SK-N-DZ (cell line): ENCODE data around the gene RPL35. TPM values are rescaled to one million over a fixed set of nuclear protein-coding genes. Genes with fewer than 3 reads are reported as not detected.

Experiments
- DNase-seq: peaks from one replicate; pipeline ENCODE4 v3.0.0-alpha.2; 2015; ENCODE audit warnings: low spot score
- polyA plus RNA-seq, 2 experiments: library from polyadenylated mRNA; depleted of rRNA; stranded (reverse); fragments of >200 nt; gene quantifications; 2 replicates each; pipeline ENCODE4 v1.2.3, GENCODE V29; 2014

The RPL35 gene
- polyA plus RNA-seq (2014; cell fraction: cytosol; rRNA removed) = 5,206 and 6,170 TPM in 2 replicates
- polyA plus RNA-seq (2014; cell fraction: nucleus; rRNA removed) = 3,738 and 4,275 TPM in 2 replicates

DNA sequence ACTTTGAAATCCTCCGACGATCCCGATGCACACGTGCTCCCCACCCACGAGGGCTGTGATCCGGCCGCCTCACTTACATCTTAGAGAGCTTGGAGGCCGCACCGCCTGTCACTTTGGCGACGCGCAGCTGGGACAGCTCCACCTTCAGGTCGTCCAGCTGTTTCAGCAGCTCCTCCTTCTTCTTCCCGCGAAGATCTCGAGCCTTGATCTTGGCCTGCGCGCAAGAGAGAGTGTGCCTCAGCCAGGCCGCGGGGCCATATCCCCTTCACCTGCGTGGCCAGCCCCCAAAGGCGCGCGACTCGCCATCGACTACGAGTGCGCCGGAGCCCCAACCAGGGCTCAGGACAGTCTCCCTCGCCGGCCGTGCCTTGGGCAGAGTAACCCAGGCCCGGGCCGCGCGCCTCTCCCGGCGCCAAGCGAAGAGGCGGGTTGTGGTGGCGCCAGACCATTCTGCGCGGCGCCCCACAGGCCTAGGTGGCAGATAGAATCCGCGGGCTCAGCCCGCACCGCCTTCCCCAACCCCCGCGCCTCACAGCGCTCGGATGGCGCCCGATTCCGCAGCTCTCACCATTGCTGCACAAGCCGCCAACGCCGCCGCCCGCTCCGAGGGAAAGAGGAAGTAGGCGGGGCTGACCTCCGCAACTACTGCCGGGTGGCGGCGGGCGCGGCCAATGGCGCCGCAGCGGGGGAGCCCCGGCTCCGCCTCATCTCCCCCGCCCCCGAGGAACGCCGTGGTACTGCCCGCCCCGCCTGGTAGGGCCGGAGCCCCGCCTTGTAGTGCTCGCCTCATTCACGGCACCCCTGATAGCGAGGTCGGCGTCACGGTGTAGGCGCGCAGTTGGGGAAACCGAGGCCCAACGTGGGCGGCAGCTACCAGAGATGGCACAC is at the start of gene RPL35, which contains the start of gene ARPC5L:
Gene RPL35 (minus strand): TSS at position 616 of the 888 bp plus-strand sequence. CDS start 45 bp downstream, at position 571.
Gene ARPC5L (plus strand): TSS at position 789 of the 888 bp plus-strand sequence. CDS start 7,161 bp downstream, outside the sequence.
- DNase-seq = peak; percentile 91

DNA sequence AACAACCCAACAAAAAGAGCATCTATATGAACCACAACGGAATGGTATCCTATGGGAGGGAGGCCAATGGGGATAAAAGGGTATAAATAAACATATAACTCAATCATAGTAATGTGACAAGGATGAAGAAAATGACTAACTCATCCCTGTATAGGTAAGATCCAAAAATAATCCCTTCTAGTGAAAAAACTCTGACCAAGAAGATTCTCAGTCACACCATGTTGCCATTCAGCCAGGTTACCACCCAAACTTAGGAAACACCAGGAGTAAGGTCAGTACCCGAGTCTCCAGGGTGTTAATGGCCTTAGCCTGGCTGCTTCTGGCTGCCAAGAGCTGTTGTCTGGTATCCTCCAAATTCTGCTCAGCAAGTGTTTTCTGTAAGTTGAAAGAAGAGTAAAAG is 46.3 kb upstream of the RPL35 start:
- DNase-seq = no peak

DNA sequence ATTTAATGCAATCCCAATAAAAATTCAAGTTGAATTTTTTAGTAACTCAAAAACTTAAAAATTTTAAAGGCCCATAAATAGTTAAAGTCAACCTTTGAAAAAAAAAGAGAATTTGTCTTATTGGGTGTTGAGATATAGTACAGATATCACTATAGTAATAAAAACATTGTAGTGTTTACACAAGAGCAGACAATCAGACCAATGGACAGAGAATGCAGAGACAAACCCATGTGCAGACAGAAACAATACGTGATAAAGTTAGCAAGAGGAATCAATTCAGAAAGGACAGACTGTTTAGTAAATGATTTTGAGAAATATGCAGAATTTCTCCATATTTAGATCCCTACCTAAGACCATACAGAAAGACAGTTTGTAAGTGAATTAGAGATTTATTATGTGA is 45.2 kb upstream of the RPL35 start:
- DNase-seq = no peak

GRCh38 chr9:124899845-124900244 is 38.1 kb upstream of the RPL35 start:
- DNase-seq = no peak

DNA sequence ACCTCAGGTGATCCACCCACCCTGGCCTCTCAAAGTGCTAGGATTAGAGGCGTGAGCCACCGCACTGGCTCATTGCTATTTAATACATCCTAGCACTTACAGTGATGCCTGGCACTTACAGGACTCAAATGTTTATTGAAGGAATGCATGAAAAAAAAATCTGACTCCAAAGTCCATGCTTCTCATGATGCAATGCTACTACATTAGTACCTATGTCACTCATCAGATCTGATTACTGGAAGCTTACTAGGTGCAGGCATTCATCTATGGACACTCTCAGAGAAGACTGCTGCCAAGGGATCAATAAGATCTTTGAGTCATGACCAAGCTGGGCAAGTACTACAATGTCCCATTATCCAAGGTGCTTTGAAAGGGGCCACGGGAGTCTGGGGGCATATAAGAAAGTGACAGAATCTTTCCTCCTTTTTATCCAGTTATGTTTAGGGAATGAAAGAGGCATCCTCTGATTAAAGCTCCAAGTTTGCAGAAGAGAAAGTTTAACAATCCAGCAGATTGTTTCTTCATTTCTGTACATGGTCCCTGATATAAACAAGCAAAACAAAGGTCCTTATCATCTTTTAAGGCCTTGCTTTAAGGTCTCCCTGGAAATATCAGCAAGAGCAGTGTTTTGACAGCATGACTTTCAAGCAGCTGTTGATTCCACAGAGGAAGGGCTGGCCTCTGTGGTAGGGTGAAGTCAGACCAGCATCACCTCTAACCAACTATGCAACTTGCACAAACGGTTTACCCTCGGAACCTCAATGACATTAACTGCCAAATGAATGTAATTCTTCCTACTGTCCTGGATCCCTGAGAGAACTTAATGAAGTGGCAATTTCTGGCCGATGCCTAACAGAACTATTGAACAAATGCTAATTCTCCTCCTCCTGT is 36.1 kb upstream of the RPL35 start:
- DNase-seq = no peak

DNA sequence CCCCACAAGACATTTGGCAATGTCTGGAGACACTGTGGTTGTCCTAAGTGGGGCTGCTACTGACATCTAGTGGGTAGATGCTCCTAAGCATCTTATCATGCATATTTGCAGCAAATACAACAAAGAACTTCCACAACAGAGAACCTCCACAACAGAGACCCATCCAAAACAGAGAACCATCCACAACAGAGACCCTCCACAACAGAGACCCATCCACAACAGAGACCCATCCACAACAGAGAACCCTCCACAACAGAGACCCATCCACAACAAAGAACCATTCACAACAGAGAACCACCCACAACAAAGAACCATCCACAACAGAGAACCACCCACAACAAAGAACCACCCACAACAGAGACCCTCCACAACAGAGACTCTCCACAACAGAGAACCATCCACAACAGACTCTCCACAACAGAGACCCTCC is 33.0 kb upstream of the RPL35 start:
- peak; percentile 40 for DNase-seq

- no peak for DNase-seq
Observed at GRCh38 chr9:124894035-124894740, 32.4 kb upstream of the RPL35 start.

DNA sequence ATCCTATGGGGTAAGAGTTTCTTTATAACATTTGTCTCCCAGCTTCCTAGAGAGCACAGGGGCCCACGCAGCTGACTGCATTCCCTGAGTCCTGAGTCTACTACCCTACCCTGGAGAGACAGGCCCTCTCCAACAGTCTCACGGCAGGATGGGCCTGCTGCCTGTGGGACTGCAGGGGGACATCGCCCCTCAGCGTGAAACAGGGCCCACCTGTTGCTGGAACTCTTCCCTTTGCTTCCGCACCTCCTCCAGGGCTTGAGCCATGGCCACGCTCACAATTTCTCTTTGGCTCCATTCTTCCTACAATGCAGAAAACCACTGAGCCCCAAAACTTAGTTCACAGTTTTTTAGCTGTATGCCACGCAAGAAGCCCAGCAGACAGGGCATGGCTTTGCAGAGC is 28.4 kb upstream of the RPL35 start:
- no peak for DNase-seq

DNA sequence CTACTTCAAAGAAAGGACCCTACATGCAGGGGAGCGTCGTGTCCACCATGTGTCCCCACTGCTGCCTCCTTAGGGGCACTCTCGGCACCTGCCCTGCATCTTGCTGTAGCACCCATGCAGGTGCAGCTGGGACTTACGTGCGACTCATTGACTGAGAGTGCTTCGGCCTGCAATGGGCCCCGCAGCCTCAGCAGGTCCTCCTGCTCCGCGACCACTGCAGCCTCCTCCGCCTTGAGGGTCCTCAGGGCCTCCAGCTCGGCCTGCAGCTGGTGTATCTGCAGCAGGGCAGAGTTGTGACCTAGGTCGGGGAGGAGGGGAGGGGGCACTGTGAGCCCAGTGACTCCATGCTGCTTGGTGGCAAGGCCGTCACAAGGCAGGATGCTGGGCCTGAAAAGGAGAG is 27.2 kb upstream of the RPL35 start:
- DNase-seq = no peak

DNA sequence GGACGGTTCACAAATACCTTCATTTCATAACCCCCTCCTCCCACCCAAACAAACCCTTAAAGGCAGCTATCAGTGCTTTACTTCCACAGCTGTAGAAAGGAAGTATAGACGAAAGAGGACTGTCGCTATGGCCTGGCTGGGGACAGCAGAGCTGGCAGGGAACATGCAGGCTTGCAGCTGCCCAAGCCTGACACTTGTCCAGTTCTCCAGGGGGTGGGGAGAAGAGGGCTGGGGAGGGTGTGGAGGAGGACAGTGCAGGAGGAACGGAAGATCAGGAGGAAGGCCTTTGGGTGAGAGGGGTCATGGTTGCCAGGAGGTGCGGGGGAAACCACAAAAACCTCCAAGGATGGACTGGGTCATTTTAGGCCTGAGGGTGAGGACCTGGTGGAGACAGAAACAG is 26.1 kb upstream of the RPL35 start:
- DNase-seq = no peak

DNA sequence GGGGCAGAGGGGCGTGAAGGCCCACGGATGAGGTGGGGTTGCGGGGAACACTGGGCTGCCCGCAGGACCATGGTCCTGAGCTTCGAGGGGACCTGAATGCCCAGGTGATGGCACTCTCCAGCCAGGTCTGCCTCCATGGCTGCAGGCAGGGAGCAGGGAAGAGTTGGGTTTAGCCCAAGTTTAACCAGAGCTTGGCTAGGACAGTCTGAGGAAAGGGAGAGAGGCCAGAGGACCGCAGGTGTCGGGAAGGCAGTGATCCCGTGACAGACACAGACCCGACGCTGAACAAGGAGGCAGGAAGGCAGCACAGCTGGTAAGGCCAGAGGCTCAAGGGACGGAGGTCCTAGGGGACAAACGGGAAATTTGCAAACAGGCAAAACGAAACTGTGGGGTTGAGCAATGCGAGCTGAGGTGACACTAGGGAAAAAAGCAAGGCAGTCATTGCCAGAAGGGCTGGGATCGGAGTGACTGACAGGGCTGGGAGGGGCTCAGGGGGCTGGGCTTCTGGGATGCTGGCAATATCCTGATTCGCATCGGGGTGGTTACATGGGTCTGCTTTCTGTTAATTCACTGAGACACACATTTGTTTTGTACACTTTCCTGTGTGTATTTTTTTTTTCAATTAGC is 25.2 kb upstream of the RPL35 start:
- DNase-seq = no peak

DNA sequence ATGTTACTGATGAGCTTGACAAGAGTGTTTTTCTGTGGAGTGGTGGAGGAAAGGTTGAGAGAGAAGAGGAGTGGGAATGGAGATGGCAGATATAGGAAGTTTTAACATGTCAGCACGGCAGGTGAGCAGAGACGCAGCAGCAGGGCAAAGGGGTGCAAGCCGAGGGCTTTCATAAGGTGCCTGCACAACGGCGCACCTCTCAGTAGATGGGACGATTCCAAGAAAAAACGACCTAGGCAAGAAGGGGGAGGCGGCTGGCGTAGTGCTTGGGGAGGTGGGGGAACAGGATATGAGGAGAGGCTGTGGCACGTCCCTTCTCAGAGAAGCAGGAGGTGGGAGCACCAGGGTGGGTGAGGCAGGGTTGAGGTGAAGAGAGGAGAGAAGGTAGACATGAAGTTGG is 24.7 kb upstream of the RPL35 start:
- DNase-seq = no peak

- DNase-seq = no peak
Observed at GRCh38 chr9:124885551-124885950, 23.8 kb upstream of the RPL35 start.

DNA sequence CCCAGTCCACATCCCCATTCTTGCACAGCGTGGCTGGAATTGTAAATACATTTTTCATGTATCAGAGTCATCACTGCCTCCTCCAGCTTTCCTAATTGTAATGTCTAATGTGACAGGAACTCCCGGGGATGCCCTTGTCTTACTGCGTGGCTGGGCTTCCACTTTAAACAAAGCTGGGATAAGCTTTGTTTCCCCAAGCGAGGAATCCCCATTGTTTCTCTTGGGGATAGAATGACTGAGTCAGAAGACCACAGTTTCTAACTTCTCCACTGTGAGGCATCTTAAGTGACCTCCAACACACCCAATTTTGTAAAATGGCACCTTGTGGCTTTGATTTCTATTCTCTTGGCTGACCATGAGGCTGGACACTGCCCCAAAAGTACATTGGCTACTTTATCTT is 22.6 kb upstream of the RPL35 start:
- no peak for DNase-seq

GRCh38 chr9:124882231-124882630 is 20.5 kb upstream of the RPL35 start:
- no peak for DNase-seq

DNA sequence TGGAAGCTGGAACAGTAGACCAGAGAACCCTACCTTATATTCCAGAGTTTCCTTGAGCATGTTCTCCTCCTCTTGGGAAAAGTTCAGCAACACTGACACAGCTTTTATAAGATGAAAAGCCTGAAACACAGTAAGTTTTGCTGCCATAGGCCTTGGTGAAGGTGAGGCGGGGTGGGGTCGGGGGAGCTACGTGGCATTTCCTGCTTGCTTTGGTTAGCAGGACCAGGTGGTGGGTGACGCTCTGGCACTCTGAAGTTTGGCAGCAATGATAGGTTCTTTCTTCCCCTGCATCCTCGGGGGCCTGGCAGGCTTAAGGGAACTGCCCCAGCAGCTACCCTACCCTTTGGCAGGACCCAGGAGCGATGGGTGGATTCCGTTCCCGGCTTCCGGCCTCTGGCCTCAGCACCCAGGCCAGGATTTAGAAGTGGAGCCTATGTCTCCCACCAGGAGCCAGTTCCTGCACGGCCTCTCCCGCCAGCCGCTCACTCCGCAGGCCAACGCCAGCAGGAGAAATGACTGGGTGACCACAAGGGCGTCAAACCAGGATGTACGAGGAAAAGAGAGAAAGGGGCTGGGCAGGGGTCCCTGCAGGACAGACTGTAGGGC is 19.5 kb upstream of the RPL35 start:
- DNase-seq = no peak

DNA sequence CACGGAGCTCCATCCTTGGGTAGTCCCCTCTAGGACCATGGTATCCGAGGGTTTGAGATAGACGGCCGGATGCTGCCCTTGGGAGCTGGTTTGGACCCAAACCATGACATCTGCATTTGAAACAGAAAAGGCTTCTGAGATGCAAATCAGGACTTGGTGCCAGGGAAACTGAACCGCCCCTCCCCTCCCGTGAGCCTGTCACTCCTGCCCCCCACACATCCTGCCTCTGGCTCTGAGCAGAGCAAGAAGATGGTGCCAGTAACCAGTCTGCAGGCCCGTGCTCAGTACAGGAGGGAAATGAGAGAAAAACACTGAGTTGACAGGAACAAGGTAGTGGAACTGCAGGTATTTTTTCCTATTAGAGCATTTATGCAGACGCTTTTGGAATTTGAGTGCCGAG is 18.7 kb upstream of the RPL35 start:
- no peak for DNase-seq

GRCh38 chr9:124879226-124879625 is 17.5 kb upstream of the RPL35 start:
- no peak for DNase-seq

- no peak for DNase-seq
Observed at GRCh38 chr9:124878518-124878917, 16.8 kb upstream of the RPL35 start.

- DNase-seq = no peak
Observed at GRCh38 chr9:124878021-124878420, 16.3 kb upstream of the RPL35 start.
